Left ventricle myocardium inferior (tissue), 1 donor: ENCODE measurements around the gene UMODL1. TPM values are rescaled to one million over a fixed set of nuclear protein-coding genes. Genes with fewer than 3 reads are reported as not detected.

Source experiments
- DNase-seq: peaks from one replicate; pipeline ENCODE4 v3.0.0-alpha.2; 2020
- H3K27ac ChIP-seq: fragments of 200-600 bp; replicated peaks from 2 replicates; pipeline ENCODE4 v1.8.0; 2021
- H3K27me3 ChIP-seq: fragments of 200-600 bp; 2 replicates; pipeline ENCODE4 v1.8.0; 2021; ENCODE audit warnings: low read depth
- H3K36me3 ChIP-seq: fragments of 200-600 bp; 2 replicates; pipeline ENCODE4 v1.8.0; 2021
- H3K4me1 ChIP-seq: fragments of 200-600 bp; 2 replicates; pipeline ENCODE4 v1.8.0; 2021
- H3K4me3 ChIP-seq: fragments of 200-600 bp; 2 replicates; pipeline ENCODE4 v1.8.0; 2021; ENCODE audit warnings: mild to moderate bottlenecking, moderate library complexity
- H3K9me3 ChIP-seq: fragments of 200-600 bp; replicated peaks from 2 replicates; pipeline ENCODE4 v1.8.0; 2021
- CTCF ChIP-seq: fragments of 200-600 bp; IDR thresholded peaks from 2 replicates; pipeline ENCODE4 v1.8.0; 2021; ENCODE audit warnings: antibody characterized with exemption, mild to moderate bottlenecking, borderline replicate concordance
- intact Hi-C: fragments of 100-400 bp; cut with micrococcal nuclease; formaldehyde crosslinking; loops from one replicate; pipeline ENCODE4 v1.11.0; 2022
- total RNA-seq: library from RNA; stranded (reverse); fragmentation: NEBNext Ultra II Directional; extraction: Animal tissue kit (Norgen Biotek cat#: 25700); gene quantifications from one replicate; pipeline ENCODE4 v1.2.1, GENCODE V29; 2021
- donor health status: DM: no; HTN: yes; CAD: no; lungs with severe emphysema.

UMODL1 gene
- total RNA-seq, 1 donor from 2014 or later, result 0.08 TPM

GRCh38 chr21:42144679-42145568, 73.8 kb downstream of the UMODL1 start:
- no peak for TF ChIP-seq CTCF
- DNase-seq, result no peak
- intact Hi-C loops, result no loop called here

DNA sequence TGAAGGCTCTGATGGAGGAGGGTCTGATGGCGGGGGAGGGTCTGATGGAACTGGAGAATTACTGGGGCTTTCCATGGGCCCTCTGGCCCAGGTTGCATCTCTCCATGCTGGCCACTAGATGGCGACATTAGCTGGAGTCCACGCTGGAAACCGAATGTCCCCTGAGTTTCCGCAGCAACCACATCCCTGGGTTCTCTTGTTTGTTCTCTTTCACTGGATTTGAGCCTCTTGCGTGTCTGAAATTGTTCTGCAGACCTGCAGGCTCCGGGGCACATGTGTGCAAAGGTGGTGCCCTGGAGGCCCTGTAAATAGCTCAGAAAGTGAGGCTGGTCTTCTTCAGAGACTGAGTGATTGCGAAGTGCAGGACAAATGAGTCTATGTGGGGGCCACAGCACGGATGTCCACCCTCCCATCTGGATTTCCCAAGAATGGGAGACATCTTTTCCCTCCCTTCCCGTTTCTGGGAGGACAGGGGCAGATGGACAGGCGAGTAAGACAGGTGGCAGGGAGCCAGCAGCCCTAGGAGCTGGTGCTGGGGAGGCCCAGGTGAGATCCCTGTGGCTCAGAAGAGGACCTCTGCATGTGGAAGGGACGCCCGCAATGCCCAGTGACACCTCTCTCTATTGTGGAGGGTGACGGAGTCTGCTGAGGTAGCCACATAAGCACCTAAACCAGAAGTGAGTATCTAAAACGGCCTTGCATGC, 74.6 kb downstream of the UMODL1 start:
- TF ChIP-seq CTCF, result peak; percentile 93
- peaks cover 8% of the 10 kb centered on the region for H3K27me3 ChIP-seq
- H3K4me3 ChIP-seq, result no peak overlapping the region
- no peak for DNase-seq
- no peak overlapping the region for H3K27ac ChIP-seq
- peaks cover 4% of the 10 kb centered on the region for H3K4me1 ChIP-seq
- H3K9me3 ChIP-seq, result no peaks in the 10 kb centered on the region
- intact Hi-C loops, result no loop called here
- H3K36me3 ChIP-seq, result no peaks in the 10 kb centered on the region

More at GRCh38 chr21:42144679-42145568, 73.8 kb downstream of the UMODL1 start:
- no peak overlapping the region for H3K27ac ChIP-seq
- H3K4me1 ChIP-seq, result peaks cover 6% of the 10 kb centered on the region
- no peaks in the 10 kb centered on the region for H3K36me3 ChIP-seq
- peaks cover 8% of the 10 kb centered on the region for H3K27me3 ChIP-seq
- no peak overlapping the region for H3K4me3 ChIP-seq
- H3K9me3 ChIP-seq, result no peaks in the 10 kb centered on the region

DNA sequence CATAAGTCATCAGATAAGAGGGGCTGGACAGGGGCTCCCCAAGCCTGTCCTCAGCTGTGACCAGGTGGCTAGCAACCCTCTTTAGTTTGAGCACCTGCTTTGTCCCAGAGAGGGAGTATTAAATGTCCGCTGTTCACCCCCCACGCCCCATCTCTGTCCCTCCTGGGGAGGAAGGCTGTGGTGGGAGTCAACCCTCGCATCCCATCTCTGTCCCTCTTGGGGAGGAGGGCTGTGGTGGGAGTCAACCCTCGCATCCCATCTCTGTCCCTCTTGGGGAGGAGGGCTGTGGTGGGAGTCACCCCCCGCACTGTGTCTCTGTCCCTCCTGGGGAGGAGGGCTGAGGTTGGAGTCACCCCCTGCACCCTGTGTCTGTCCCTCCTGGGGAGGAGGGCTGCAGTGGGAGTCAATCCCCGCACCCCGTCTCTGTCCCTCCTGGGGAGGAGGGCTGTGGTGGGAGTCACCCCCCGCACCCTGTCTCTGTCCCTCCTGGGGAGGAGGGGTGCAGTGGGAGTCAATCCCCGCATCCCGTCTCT, 75.2 kb downstream of the UMODL1 start:
- intact Hi-C loops, result no loop called here

GRCh38 chr21:42146821-42147220, 75.7 kb downstream of the UMODL1 start:
- Histone ChIP-seq H3K27me3 (peaks cover 6% of the 10 kb centered on the region), H3K4me1 (peaks cover 4% of the 10 kb centered on the region), H3K27ac (no peak overlapping the region), H3K4me3 (no peak overlapping the region), H3K9me3 (no peaks in the 10 kb centered on the region), H3K36me3 (no peaks in the 10 kb centered on the region)
- DNase-seq, result no peak
- no peak for TF ChIP-seq CTCF
- intact Hi-C loops, result no loop called here

More for the DNA sequence above, 75.2 kb downstream of the UMODL1 start:
- no peak for TF ChIP-seq CTCF
- no peaks in the 10 kb centered on the region for H3K9me3 ChIP-seq
- H3K27me3 ChIP-seq, result peaks cover 8% of the 10 kb centered on the region
- no peaks in the 10 kb centered on the region for H3K36me3 ChIP-seq
- peaks cover 4% of the 10 kb centered on the region for H3K4me1 ChIP-seq
- H3K4me3 ChIP-seq, result no peak overlapping the region
- no peak overlapping the region for H3K27ac ChIP-seq
- DNase-seq, result no peak

- Histone ChIP-seq H3K36me3 (no peaks in the 10 kb centered on the region), H3K4me3 (no peak overlapping the region), H3K27ac (no peak overlapping the region), H3K4me1 (peaks cover 4% of the 10 kb centered on the region), H3K9me3 (no peaks in the 10 kb centered on the region), H3K27me3 (no peaks in the 10 kb centered on the region)
- no peak for TF ChIP-seq CTCF
- no peak for DNase-seq
- intact Hi-C loops, result no loop called here
Measured at GRCh38 chr21:42147386-42148020, 76.4 kb downstream of the UMODL1 start.
